HCT116 (cell line): ENCODE results near the gene SH3PXD2A. TPM values are rescaled to one million over a fixed set of nuclear protein-coding genes. Genes with fewer than 3 reads are reported as not detected.

Experiments used
- ATAC-seq: fragments of 200-7000 bp; cut with Tn5 transposase; 2 replicates; pipeline ENCODE4 v1.9.1; 2020; ENCODE audit warnings: mild to moderate bottlenecking, moderate library complexity
- BruUV-seq: library from RNA; stranded (reverse); fragments of 400-500 nt; replicated peaks from 2 replicates; lab custom pipeline; 2021; lab: Mats Ljungman, UMichigan
- CTCF ChIA-PET: fragments of 300-600 bp; sonication (Branson Sonifier 250); formaldehyde crosslinking; loops from one replicate; lab custom pipeline; 2021; ENCODE audit warnings: antibody characterized with exemption; lab: Charles Lee
- POLR2A ChIA-PET: fragments of 300-600, 350-600 bp; sonication (Branson Sonifier 250); formaldehyde crosslinking; loops from one replicate; lab custom pipeline; 2021; ENCODE audit warnings: antibody characterized with exemption; lab: Charles Lee
- RAD21 ChIA-PET, 2 experiments: fragments of 300-600 bp; sonication (Branson Sonifier 250); formaldehyde crosslinking; loops; one replicate each; lab custom pipeline; 2023; ENCODE audit warnings: low total read pairs in 2 of 2; ENCODE audit not compliant: uncharacterized antibody in 2 of 2, unreplicated experiment in 2 of 2, low non-redundant PET in 1 of 2; lab: Charles Lee
- DNase-seq: peaks from one replicate; pipeline ENCODE4 v3.0.0-alpha.2; 2010; ENCODE audit warnings: low read depth, low spot score
- H2AFZ ChIP-seq: fragments of 200-600 bp; shearing (Covaris generic), sonication (generic); 2 replicates; pipeline ENCODE4 v1.6.1; 2017; ENCODE audit warnings: low read depth, mixed run types, mixed read lengths, antibody characterized with exemption, low read length; ENCODE audit not compliant: poor library complexity, severe bottlenecking
- H3K27ac ChIP-seq: 2 replicates; pipeline ENCODE4 v1.5.1; 2012; ENCODE audit warnings: low read depth, low read length
- H3K27me3 ChIP-seq: fragments of 200-600 bp; sonication (generic); 2 replicates; pipeline ENCODE4 v1.6.1; 2016; ENCODE audit warnings: mixed run types, low read length, mixed read lengths; ENCODE audit not compliant: insufficient read depth
- H3K36me3 ChIP-seq, 2 experiments: fragments of 200-500 bp in 1 of 2; fragments of 200-600 bp in 1 of 2; sonication (Bioruptor generic) in 1 of 2; sonication (generic) in 1 of 2; 2 replicates each; pipeline versions ENCODE4 v1.5.1 to v1.6.1; 2014 to 2016; ENCODE audit warnings: low read length in 2 of 2, inconsistent platforms in 1 of 2, mixed read lengths in 1 of 2, mixed run types in 1 of 2; ENCODE audit not compliant: insufficient read depth in 2 of 2, control insufficient read depth in 1 of 2
- H3K4me1 ChIP-seq, 2 experiments: fragments of 200-600 bp in 1 of 2; sonication (generic) in 1 of 2; 2 replicates each; pipeline versions ENCODE4 v1.5.1 to v1.6.1; 2012 to 2017; ENCODE audit warnings: low read length in 2 of 2, inconsistent platforms in 1 of 2, mild to moderate bottlenecking in 1 of 2, mixed read lengths in 1 of 2, mixed run types in 1 of 2, moderate library complexity in 1 of 2; ENCODE audit not compliant: insufficient read depth in 2 of 2, control insufficient read depth in 1 of 2
- H3K4me2 ChIP-seq: fragments of 200-600 bp; sonication (generic); 2 replicates; pipeline ENCODE4 v1.6.1; 2017; ENCODE audit warnings: mixed run types, low read length, mixed read lengths
- H3K4me3 ChIP-seq, 2 experiments: fragments of 200-600 bp in 1 of 2; sonication (generic) in 1 of 2; replicated peaks in 1 of 2; 2 replicates each; pipeline ENCODE4 v1.5.1; 2011 to 2016; ENCODE audit warnings: low read length in 2 of 2, control low read depth in 1 of 2, low read depth in 1 of 2, mild to moderate bottlenecking in 1 of 2, mixed read lengths in 1 of 2, mixed run types in 1 of 2
- H3K79me2 ChIP-seq: fragments of 200-600 bp; sonication (generic); 2 replicates; pipeline ENCODE4 v1.6.1; 2017; ENCODE audit warnings: mild to moderate bottlenecking, mixed run types, low read length, moderate library complexity, mixed read lengths; ENCODE audit not compliant: insufficient read depth
- H3K9ac ChIP-seq: fragments of 200-600 bp; sonication (generic); 2 replicates; pipeline ENCODE4 v1.6.1; 2016; ENCODE audit warnings: low read length, mixed read lengths
- H3K9me2 ChIP-seq: fragments of 200-600 bp; sonication (generic), shearing (Covaris generic); 2 replicates; pipeline ENCODE4 v1.6.1; 2017; ENCODE audit warnings: mixed run types, mild to moderate bottlenecking, moderate library complexity; ENCODE audit not compliant: insufficient read depth
- H3K9me3 ChIP-seq, 2 experiments: fragments of 200-500 bp in 1 of 2; fragments of 200-600 bp in 1 of 2; sonication (Bioruptor generic) in 1 of 2; sonication (generic) in 1 of 2; 2 replicates each; pipeline ENCODE4 v1.6.1; 2014 to 2017; ENCODE audit warnings: low read length in 2 of 2, mixed read lengths in 2 of 2, inconsistent platforms in 1 of 2, low read depth in 1 of 2, mild to moderate bottlenecking in 1 of 2, mixed run types in 1 of 2, moderate library complexity in 1 of 2; ENCODE audit not compliant: control insufficient read depth in 1 of 2, insufficient read depth in 1 of 2
- H4K20me1 ChIP-seq: fragments of 200-600 bp; sonication (generic), shearing (Covaris generic); 2 replicates; pipeline ENCODE4 v1.6.1; 2017; ENCODE audit warnings: mixed run types, mild to moderate bottlenecking, moderate library complexity; ENCODE audit not compliant: insufficient read depth
- EGR1 ChIP-seq: IDR thresholded peaks from 2 replicates; pipeline ENCODE4 v1.6.1; 2012; ENCODE audit warnings: low read depth
- ELF1 ChIP-seq: IDR thresholded peaks from 2 replicates; pipeline ENCODE4 v1.6.1; 2012; ENCODE audit warnings: low read depth, borderline replicate concordance
- EZH2phosphoT487 ChIP-seq: fragments of 200-600 bp; IDR thresholded peaks from 2 replicates; pipeline ENCODE4 v1.6.1; 2018; ENCODE audit warnings: antibody characterized with exemption, borderline replicate concordance
- FOSL1 ChIP-seq: IDR thresholded peaks from 2 replicates; pipeline ENCODE4 v1.6.1; 2012; ENCODE audit warnings: low read depth
- YY1 ChIP-seq: IDR thresholded peaks from 2 replicates; pipeline ENCODE4 v1.6.1; 2011; ENCODE audit warnings: low read length, low read depth, moderate library complexity, mild to moderate bottlenecking; ENCODE audit not compliant: insufficient replicate concordance; ENCODE audit errors: extremely low read depth
- ZFX ChIP-seq: fragments of 450-650 bp; IDR thresholded peaks from 2 replicates; pipeline ENCODE4 v1.6.1; 2017
- intact Hi-C: fragments of 100-400 bp; cut with micrococcal nuclease; formaldehyde crosslinking; loops from 2 replicates; pipeline ENCODE4 v1.10.0; 2022
- total RNA-seq: library from RNA; stranded (reverse); gene quantifications from one replicate; pipeline ENCODE4 v1.2.1, GENCODE V29; 2021; ENCODE audit not compliant: unreplicated experiment
- TF ChIP-seq, protein P1 (sequence below): IDR thresholded peaks from 2 replicates; pipeline ENCODE4 v1.6.1; 2011; ENCODE audit warnings: mild to moderate bottlenecking, low read length, moderate library complexity; ENCODE audit not compliant: insufficient replicate concordance; ENCODE audit errors: extremely low read depth

SH3PXD2A gene
- total RNA-seq, 1 experiment from 2014 or later, result 8.7 TPM

DNA sequence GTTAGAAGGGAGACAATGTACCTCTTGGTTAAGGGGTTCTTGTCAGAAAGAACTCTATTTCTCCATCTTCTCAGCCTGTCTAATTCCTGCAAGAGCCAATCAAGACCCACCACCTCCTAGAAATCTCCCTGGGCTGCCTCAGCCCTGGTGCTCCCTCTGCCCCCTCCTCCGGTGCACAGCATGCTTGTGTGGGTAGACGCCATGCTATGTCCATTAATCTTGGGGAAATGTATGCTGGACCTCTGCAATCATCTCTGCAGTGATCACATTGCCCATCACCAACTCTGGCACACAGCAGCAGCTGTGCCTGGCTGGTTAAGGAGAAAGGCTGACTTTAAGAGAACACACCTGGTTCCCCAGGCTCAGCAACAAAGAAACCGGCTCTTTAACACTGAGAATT lies 37.3 kb downstream of the SH3PXD2A start:
- intact Hi-C loops, result no loop called here
- H3K36me3 ChIP-seq, result no peaks in the 10 kb centered on the region

DNA sequence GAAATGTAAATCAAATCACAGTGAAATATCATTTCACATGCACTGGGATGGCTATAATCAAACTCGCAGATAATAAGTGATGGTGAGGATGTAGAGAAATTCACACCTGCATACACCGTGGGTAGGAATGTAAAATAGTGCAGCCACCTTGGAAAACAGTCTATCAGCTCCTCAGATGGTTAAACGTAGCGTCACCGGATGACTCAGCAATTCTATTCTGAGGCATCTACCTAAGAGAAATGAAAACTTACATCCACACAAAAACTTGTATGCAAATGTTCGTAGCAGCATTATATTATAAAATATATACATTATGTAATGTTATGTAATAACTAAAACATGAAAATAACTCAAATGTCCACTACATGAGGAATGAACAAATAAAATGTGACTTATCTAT lies 38.9 kb downstream of the SH3PXD2A start:
- no peak for TF ChIP-seq ELF1
- no peak for TF ChIP-seq YY1
- TF ChIP-seq EZH2phosphoT487, result no peak
- TF ChIP-seq ZFX, result no peak
- Histone ChIP-seq H3K27ac (no peak overlapping the region), H3K4me1 (peaks cover 6 to 11% of the 10 kb centered on the region in 2 experiments), H2AFZ (peak overlapping the region; percentile 87), H3K9me2 (no peaks in the 10 kb centered on the region), H3K4me2 (peak overlapping the region; percentile 31), H3K9me3 (no peaks in the 10 kb centered on the region), H3K36me3 (no peaks in the 10 kb centered on the region), H3K4me3 (no peak overlapping the region), H3K27me3 (peaks cover 16% of the 10 kb centered on the region; the same call in 1 of the 2 replicates), H4K20me1 (no peaks in the 10 kb centered on the region), H3K9ac (no peak overlapping the region), H3K79me2 (no peaks in the 10 kb centered on the region)
- ChIA-PET POLR2A (no interaction called here), CTCF (interaction anchor here (1.8 kb wide), 1 partner anchor 104 kb away, joined by 3 read pairs; no protein-coding TSS in a partner anchor), RAD21 (no interaction called here)
- no TSS peak for BruUV-seq
- DNase-seq (peak; percentile 4), ATAC-seq (no peak; the same call in 1 of the 2 replicates)
- intact Hi-C loops, result no loop called here

More for the DNA sequence above, 37.3 kb downstream of the SH3PXD2A start:
- BruUV-seq, result no TSS peak
- Histone ChIP-seq H3K9me3 (no peaks in the 10 kb centered on the region), H3K27me3 (peaks cover 16% of the 10 kb centered on the region; the same call in 1 of the 2 replicates), H3K79me2 (no peaks in the 10 kb centered on the region), H2AFZ (no peak overlapping the region), H3K9ac (no peak overlapping the region), H3K27ac (no peak overlapping the region), H3K9me2 (no peaks in the 10 kb centered on the region), H3K4me2 (no peak overlapping the region), H4K20me1 (no peaks in the 10 kb centered on the region), H3K4me1 (peaks cover 6 to 11% of the 10 kb centered on the region in 2 experiments), H3K4me3 (no peak overlapping the region)
- POLR2A ChIA-PET, result no interaction called here
- CTCF ChIA-PET, result no interaction called here
- RAD21 ChIA-PET, result no interaction called here
- ATAC-seq, result no peak
- DNase-seq, result no peak
- no peak for TF ChIP-seq FOSL1
- TF ChIP-seq, protein P1, sequence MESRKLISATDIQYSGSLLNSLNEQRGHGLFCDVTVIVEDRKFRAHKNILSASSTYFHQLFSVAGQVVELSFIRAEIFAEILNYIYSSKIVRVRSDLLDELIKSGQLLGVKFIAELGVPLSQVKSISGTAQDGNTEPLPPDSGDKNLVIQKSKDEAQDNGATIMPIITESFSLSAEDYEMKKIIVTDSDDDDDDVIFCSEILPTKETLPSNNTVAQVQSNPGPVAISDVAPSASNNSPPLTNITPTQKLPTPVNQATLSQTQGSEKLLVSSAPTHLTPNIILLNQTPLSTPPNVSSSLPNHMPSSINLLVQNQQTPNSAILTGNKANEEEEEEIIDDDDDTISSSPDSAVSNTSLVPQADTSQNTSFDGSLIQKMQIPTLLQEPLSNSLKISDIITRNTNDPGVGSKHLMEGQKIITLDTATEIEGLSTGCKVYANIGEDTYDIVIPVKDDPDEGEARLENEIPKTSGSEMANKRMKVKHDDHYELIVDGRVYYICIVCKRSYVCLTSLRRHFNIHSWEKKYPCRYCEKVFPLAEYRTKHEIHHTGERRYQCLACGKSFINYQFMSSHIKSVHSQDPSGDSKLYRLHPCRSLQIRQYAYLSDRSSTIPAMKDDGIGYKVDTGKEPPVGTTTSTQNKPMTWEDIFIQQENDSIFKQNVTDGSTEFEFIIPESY, result no peak
- TF ChIP-seq EGR1, result no peak
